NCI-H2196 (cell line): ENCODE results near the gene PDE3B.
"Not testable (repeated sequence)": the region's sequence is repeated elsewhere in the genome, so short reads cannot be mapped to it uniquely, and the experiment has no call there.

Experiments
- DNase-seq: peaks from one replicate; lab custom pipeline; 2025; ENCODE audit not compliant: unreplicated experiment; lab: John Stamatoyannopoulos, UW

The PDE3B gene

GRCh38 chr11:14742849-14743559, 99.4 kb downstream of the PDE3B start:
- no peak for DNase-seq

DNA sequence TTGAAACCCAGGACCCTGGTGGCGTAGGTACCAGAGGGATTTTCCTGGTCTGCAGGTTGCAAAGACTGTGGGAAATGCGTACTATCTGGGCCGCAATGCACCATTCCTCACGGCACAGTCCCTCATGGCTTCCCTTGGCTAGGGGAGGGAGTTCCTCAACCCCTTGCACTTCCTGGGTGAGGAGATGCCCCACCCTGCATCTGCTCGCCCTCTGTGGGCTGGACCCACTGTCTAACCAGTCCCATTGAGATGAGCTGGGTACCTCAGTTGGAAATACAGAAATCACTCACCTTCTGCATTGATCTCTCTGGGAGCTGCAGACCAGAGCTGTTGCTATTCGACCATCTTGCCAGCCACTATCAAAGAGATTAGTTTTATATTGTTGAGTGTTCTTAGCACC, 100.1 kb downstream of the PDE3B start:
- not testable (repeated sequence) for DNase-seq

DNA sequence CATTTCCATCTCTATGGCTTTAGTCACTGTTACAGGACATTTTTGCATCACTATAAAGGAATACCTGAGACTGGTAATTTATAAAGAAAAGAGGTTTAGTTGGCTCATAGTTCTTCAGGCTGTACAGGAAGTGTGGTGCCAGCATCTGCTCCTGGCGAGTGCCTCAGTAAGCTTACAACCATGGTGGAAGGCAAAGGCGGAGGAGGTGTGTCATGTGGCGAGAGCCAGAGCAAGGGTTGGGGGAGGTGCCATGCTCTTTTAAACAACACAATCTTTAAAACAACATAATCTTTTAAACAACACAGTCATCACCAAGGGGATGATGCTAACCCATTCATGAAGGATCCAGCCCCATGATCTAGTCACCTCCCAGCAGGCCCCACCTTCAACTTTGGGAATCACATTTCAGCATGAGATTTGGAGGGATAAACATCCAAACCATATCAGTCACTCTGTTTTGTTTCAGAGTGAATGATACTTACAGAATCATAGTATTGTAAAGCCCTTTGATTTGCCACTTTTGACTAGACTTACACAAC, 103.3 kb downstream of the PDE3B start:
- no peak for DNase-seq

GRCh38 chr11:14748090-14748489, 104.5 kb downstream of the PDE3B start:
- DNase-seq: no peak

GRCh38 chr11:14750911-14751310, 107.3 kb downstream of the PDE3B start:
- no peak for DNase-seq

- DNase-seq: no peak
These were observed 108.4 kb downstream of the PDE3B start for GRCh38 chr11:14751975-14752407.

DNA sequence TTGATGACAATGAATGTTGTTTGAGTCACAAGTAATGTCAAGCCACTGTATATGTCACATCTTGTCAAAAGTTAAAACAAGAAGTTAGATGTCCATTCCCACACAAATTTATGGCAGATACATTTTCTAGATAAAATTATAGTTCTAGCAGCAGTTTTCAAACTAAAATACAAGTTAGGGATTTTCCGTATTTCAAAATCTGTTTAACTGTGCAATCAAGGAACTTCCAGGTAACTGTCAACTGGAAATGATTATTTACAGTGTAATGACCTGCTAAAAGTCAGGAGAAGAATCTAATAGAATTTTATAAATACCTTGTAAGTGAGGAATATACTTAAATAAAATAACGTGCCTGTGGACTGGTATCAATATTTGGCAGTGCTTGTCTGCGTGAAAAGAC, 111.5 kb downstream of the PDE3B start:
- no peak for DNase-seq

DNA sequence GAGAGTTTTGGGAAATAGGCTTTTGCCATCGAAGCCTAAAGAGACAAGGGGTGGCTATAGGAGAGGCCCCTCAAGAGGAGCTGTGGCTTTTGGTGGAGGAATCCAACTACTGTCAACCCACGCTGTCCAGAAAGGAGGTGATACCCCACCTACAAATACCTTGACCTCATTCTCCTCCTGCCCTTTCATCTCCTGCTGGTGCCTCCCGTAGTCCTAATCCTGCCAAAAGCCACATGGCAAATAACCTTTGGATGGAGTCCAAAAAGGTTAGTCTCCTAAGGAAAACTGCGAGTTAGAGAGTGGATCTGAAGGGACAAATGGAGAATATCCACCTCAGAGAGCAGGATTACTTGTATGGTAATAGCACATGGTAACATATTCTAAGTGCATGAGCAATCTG, 112.7 kb downstream of the PDE3B start:
- DNase-seq: no peak

DNA sequence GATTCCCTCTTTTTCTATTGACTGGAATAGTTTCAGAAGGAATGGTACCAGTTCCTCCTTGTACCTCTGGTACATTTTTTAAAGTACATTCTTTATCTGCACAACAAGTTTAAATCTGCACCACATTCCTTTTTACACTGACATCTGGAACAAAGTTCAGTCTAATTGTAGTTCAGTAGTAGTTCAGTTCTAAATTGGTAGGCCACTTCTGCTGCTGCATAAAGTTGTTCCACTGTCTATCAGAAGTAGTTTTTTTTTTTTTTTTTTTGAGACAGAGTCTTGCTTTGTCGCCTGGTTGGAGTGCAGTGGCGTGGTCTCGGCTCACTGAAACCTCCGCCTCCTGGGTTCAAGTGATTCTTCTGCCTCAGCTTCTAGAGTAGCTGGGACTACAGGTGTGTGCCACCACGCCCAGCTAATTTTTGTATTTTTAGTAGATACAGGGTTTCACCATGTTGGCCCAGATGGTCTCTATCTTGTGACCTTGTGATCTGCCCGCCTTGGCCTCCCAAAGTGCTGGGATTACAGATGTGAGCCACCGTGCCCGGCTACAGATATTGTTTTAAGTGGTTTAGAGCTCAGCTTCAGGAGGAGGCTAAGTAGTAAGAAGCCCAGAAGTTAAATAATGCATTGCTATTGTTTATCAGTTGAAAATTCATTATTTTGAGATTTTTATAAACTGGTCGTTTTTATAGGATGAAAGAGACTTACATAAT, 115.9 kb downstream of the PDE3B start:
- not testable (repeated sequence) for DNase-seq

- DNase-seq: no peak
These were observed 120.6 kb downstream of the PDE3B start for GRCh38 chr11:14764179-14764578.

DNA sequence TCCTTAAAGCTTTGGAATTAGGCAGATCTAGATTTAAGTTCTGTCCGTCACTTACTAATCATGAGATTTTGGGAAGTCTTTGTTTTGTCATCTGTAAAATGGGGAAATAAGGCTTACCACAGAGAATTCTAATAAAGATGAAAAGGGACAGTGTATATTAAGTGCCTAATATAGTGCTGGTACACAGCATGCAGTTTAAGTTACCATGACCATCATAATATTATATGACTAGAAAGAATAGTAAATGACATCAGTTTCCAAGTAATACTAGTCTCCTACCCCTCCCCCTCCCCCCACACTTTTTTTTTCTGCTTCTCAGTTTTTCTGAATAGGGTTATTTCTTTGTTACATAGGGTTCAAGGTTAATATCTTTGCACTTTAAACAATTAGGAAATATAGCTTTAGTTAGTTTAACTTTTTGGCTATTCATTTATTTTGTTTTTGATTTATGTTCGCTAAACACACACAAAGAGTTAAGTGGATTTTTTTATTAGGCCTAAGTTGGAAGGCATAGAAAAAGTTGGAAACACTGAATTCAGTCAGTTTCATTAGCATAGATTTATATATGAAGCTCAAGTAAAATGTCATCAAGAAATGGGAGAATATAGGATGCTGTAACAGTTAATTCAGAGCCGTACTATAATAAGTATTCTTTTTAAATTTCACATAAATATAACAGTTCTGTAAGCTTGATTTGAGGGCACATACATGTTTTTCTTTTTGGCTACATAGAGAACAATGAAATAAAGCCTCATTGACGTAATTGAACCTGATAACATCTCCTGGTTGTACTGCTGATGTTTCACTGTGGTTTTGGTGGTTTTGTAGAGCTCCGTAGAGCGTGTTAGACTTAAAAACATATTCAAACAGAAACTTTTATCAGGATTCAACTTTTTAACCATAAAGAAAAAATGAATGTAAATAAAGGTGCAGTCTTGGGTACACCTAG, 121.2 kb downstream of the PDE3B start:
- DNase-seq: no peak

DNA sequence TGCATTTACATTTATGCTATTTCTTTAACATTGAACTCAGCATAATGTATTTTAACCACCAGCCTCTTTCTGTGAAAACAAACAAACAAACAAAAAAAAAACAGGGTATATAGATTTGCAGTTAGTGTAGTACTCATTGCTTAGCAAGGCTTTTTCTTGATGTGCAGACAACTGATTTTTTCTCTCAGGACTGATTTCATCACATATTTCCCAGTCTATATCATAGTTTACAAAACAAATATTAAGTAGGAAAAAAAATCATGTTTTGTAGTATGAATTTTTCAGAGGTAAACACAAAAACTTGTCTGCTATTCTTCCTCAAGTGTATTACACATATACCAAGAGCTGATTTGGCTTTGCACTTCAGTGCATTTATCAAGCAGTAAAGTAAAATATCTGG, 123.0 kb downstream of the PDE3B start:
- DNase-seq: no peak

- no peak for DNase-seq
These were observed 125.1 kb downstream of the PDE3B start for GRCh38 chr11:14768526-14769188.

GRCh38 chr11:14773755-14774154, 130.2 kb downstream of the PDE3B start:
- no peak for DNase-seq

DNA sequence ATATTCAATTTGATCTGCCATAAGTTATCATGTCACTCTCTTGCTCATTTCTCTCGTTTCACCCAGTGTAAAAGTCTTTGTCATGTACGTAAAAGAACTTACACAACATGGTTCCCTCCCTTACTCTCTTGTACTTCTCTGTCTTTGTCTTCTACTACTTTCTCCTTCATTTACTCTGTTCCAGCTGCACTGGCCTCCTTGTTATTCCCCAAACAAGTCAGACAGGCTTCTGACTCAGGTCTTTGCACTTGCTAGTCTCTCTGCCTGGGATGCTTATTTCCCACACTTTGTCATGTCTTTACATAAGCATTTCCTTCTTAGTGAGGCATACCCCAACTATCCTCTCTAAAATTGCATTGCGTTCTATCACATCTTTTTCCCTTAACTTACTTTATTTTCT, 131.1 kb downstream of the PDE3B start:
- DNase-seq: no peak

DNA sequence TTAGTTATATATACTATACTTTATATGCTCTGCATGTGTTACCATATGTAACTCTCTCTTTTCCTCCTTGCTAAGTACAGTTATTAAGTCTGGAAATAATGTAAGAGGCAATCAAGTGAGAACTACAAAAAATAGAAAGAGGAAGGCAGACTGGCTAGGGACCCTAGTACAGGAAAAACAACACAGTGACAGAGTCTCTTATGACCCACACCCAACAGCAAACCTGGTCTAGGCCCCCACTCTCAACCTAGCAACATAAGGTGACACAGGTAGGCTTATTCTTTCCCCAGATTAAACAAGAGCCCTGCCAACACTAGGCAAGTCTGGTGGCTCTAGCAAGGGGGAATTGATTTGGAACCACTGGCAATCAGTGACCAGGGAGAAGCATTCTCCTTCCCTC, 132.3 kb downstream of the PDE3B start:
- no peak for DNase-seq

GRCh38 chr11:14778460-14778859, 134.9 kb downstream of the PDE3B start:
- DNase-seq: not testable (repeated sequence)

GRCh38 chr11:14783788-14784187, 140.2 kb downstream of the PDE3B start:
- DNase-seq: no peak

DNA sequence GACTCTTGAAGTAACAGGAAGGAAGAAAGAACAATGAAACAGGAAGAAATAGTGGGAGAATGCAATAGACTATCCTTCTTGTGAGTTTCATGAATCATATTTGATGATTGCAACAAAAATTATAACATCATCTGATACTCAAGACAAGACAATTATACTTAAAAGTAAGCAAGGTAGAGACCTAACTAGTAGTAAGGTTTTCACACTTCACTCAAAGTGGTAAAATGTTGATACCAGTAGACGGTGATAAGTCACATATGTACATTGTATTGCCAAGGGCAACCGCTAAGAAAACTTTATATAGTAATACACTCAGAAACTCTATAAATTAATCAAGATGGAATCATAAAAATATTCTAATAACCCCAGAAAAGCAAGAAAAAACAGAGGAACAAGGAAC, 140.6 kb downstream of the PDE3B start:
- DNase-seq: no peak

GRCh38 chr11:14789879-14790484, 146.4 kb downstream of the PDE3B start:
- peak; percentile 12 for DNase-seq
